ENCODE results near the gene PDIA6. TPM values are rescaled to one million over a fixed set of nuclear protein-coding genes. Genes with fewer than 3 reads are reported as not detected.

Gene PDIA6
- total RNA-seq, 1 donor from 2014 or later, result 205 TPM

GRCh38 chr2:10753156-10753555, 59.4 kb downstream of the PDIA6 start:
- H3K36me3 Mint-ChIP-seq (ENCODE audit: unreplicated experiment), result no peaks in the 10 kb centered on the region
- no peak for TF ChIP-seq CTCF (IDR thresholded peaks at IDR 0.05)
- peaks cover 29% of the 10 kb centered on the region for H3K27me3 Mint-ChIP-seq (ENCODE audit: unreplicated experiment)
- H3K9me3 Mint-ChIP-seq (ENCODE audit: unreplicated experiment), result no peaks in the 10 kb centered on the region
- no peak overlapping the region for H3K4me3 Mint-ChIP-seq (ENCODE audit: unreplicated experiment)
- H3K27ac Mint-ChIP-seq (ENCODE audit: unreplicated experiment), result no peak overlapping the region
- DNase-seq (ENCODE audit: extremely low spot score, unreplicated experiment), result no peak
- peaks cover 3% of the 10 kb centered on the region for H3K4me1 Mint-ChIP-seq (ENCODE audit: unreplicated experiment)

GRCh38 chr2:10752236-10752635, 60.3 kb downstream of the PDIA6 start:
- H3K4me3 Mint-ChIP-seq (ENCODE audit: unreplicated experiment), result no peak overlapping the region
- TF ChIP-seq CTCF (IDR thresholded peaks at IDR 0.05), result no peak
- no peaks in the 10 kb centered on the region for H3K36me3 Mint-ChIP-seq (ENCODE audit: unreplicated experiment)
- no peak for DNase-seq (ENCODE audit: extremely low spot score, unreplicated experiment)
- H3K27ac Mint-ChIP-seq (ENCODE audit: unreplicated experiment), result no peak overlapping the region
- peaks cover 3% of the 10 kb centered on the region for H3K4me1 Mint-ChIP-seq (ENCODE audit: unreplicated experiment)
- H3K9me3 Mint-ChIP-seq (ENCODE audit: unreplicated experiment), result no peaks in the 10 kb centered on the region
- peaks cover 30% of the 10 kb centered on the region for H3K27me3 Mint-ChIP-seq (ENCODE audit: unreplicated experiment)

- Mint-ChIP-seq H3K27ac (ENCODE audit: unreplicated experiment) (no peak overlapping the region), H3K36me3 (ENCODE audit: unreplicated experiment) (no peaks in the 10 kb centered on the region), H3K4me3 (ENCODE audit: unreplicated experiment) (no peak overlapping the region), H3K27me3 (ENCODE audit: unreplicated experiment) (peaks cover 30% of the 10 kb centered on the region), H3K4me1 (ENCODE audit: unreplicated experiment) (peaks cover 2% of the 10 kb centered on the region), H3K9me3 (ENCODE audit: unreplicated experiment) (no peaks in the 10 kb centered on the region)
- DNase-seq (ENCODE audit: extremely low spot score, unreplicated experiment), result no peak
- no peak for TF ChIP-seq CTCF (IDR thresholded peaks at IDR 0.05)
Measured at GRCh38 chr2:10750610-10751009, 62.0 kb downstream of the PDIA6 start.

- H3K4me3 Mint-ChIP-seq (ENCODE audit: unreplicated experiment), result no peak overlapping the region
- H3K27me3 Mint-ChIP-seq (ENCODE audit: unreplicated experiment), result peaks cover 2% of the 10 kb centered on the region
- no peak overlapping the region for H3K27ac Mint-ChIP-seq (ENCODE audit: unreplicated experiment)
Measured at GRCh38 chr2:10742666-10743065, 69.9 kb downstream of the PDIA6 start.

GRCh38 chr2:10741139-10741538, 71.4 kb downstream of the PDIA6 start:
- no peaks in the 10 kb centered on the region for H3K36me3 Mint-ChIP-seq (ENCODE audit: unreplicated experiment)
- no peak for TF ChIP-seq CTCF (IDR thresholded peaks at IDR 0.05)
- no peaks in the 10 kb centered on the region for H3K4me1 Mint-ChIP-seq (ENCODE audit: unreplicated experiment)
- no peak for DNase-seq (ENCODE audit: extremely low spot score, unreplicated experiment)
- peaks cover 4% of the 10 kb centered on the region for H3K27me3 Mint-ChIP-seq (ENCODE audit: unreplicated experiment)
- no peak overlapping the region for H3K27ac Mint-ChIP-seq (ENCODE audit: unreplicated experiment)
- H3K9me3 Mint-ChIP-seq (ENCODE audit: unreplicated experiment), result no peaks in the 10 kb centered on the region
- no peak overlapping the region for H3K4me3 Mint-ChIP-seq (ENCODE audit: unreplicated experiment)

More at GRCh38 chr2:10742666-10743065, 69.9 kb downstream of the PDIA6 start:
- H3K9me3 Mint-ChIP-seq (ENCODE audit: unreplicated experiment), result no peaks in the 10 kb centered on the region
- no peak for DNase-seq (ENCODE audit: extremely low spot score, unreplicated experiment)
- no peaks in the 10 kb centered on the region for H3K36me3 Mint-ChIP-seq (ENCODE audit: unreplicated experiment)
- no peak for TF ChIP-seq CTCF (IDR thresholded peaks at IDR 0.05)
- H3K4me1 Mint-ChIP-seq (ENCODE audit: unreplicated experiment), result no peaks in the 10 kb centered on the region

Data from osteocyte (in vitro differentiated cells).